HG03469 (cell line): ENCODE data around the gene INIP.
A peak's percentile ranks its signal among the peaks of the same experiment; 100 is the strongest.
"Not testable (repeated sequence)": the region's sequence is repeated elsewhere in the genome, so short reads cannot be mapped to it uniquely, and the experiment has no call there.

ENCODE experiments used
- ATAC-seq: cut with Tn5 transposase; IDR thresholded peaks from one replicate; pipeline ENCODE4 v1.9.1; 2021; ENCODE audit warnings: mild to moderate bottlenecking, moderate library complexity, moderate number of reproducible peaks; ENCODE audit not compliant: unreplicated experiment

The INIP gene

DNA sequence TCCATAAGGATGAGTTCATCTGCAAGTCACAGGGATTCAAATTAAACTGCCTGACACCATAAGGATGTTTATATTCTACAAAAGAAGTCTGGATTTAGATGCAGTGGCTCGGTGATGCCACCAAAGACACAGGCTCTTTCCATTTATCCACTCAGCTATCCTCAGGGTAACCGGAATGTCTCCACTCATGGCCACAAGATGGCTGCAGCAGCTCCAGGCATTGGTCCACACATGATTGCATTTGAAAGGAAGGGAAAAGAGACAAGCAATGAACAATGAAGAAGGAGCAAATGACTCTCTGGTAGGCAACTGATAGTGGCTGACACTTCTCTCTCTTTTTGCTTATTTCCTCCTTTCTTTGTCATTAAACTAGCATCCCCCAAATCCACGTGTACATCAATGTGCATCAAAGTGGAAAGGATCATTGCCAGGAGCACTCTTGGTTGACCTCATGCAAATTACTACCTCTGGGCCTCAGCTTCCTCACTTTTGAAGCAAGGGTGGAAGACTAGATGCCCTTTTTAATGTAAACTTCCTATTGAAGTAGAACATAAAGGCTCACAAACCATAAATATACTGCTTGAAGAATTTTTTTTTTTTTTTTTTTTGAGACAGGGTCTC lies 25.4 kb upstream of the INIP start:
- ATAC-seq = no peak

DNA sequence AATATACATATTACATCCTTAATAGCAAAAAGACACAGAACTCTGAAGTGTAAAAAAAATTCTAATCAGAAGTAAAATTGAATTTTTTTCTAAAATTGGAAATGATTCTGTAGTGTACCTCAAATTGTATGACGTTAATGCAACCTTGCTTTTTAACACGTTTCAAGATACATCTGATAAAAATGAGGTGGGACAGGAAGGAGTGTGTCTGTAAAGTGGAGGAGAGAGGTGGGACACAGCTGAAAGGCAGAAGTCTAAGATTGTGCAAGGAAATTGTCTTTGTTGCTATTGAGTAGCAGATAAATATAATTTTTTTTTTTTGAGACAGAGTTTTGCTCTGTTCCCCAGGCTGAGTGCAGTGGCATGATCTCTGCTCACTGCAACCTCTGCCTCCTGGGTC lies 17.0 kb upstream of the INIP start:
- ATAC-seq = no peak

DNA sequence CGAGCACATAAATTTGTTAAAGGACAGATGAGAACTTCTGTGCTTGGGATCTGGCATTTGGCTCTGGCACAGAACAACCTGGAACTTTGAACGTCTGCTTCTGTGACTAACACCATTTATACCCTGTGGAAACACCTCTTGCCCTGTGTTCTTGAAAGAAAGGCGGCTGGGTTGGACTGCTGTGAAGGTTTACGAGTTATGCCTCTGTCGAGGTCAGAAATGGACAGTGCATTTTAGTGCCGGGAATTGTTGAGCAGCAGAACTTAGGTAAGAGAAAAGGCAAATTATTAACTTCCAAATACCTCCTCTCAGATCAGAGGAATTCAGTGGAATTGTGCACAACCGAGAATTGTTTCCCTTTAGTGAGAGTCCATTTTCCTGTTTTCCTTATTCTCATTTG lies 14.1 kb upstream of the INIP start:
- no peak for ATAC-seq

DNA sequence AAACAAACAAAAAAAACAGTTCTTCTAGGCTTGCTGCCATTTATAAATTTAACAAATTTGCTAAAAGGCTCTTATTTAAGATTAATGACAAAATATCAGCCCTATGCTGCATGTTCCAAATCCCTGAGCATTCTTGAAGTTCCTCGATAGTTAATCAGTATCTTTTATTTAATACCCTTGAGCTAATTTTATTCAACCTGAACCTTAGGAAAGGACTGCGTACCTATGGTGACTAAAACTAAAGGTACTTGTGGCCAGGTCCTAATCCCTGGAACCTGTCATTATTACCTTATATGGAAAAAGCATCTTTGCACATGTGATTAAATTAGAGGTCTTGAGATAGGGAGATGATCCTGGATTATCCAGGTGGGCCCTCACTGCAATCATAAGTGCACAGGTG lies 10.5 kb upstream of the INIP start:
- ATAC-seq = no peak

DNA sequence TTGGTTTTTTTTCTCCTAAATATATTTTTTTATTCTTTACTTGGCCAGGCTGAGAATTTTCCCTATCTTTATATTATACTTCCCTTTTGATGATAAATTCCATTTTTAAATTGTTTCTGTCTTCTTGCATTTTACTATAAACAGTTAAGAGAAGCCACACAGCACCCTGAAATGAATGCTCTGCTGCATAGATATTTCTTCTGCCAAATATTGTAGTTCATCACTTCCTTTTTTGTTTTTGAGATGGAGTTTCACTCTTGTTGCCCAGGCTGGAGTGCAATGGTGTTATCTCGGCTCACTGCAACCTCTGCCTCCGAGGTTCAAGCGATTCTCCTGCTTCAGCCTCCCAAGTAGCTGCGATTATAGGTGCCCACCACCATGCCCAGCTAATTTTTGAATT lies 8.5 kb upstream of the INIP start:
- ATAC-seq = no peak

DNA sequence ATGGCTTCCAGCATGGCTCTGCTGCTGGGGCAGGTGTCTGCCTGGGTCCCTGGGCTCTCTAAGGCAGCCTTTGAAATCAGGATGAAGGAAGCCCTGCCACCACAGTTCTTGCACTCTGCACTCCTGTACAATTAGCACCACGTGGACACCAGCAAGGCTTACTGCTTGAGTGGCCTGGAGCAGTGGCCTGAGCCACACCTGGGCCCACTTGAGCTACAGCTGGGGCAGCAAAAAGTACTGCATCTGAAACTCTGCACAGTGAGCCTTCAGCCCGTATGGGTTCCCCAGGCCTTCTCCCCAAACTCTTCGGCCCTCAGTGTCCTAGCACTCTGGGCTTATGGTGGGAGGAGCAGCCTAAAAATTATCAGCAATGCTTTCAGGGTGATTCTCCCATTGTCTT lies 8.0 kb upstream of the INIP start:
- ATAC-seq = no peak

DNA sequence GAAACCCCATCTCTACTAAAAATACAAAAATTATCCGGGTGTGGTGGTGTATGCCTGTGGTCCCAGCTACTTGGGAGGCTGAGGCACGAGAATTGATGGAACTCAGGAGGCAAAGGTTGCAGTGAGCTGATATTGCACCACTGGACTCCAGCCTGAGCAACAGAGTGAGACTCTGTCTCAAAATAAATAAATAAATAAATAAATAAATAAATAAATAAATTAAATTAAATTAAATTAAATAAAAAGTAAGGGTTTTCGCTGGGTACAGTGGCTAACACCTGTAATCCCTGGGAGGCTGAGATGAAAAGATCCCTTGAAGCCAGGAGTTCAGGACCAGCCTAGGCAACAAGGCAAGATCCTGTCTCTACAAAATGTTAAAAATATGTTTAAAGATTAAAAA lies 4.8 kb upstream of the INIP start:
- ATAC-seq = not testable (repeated sequence)

DNA sequence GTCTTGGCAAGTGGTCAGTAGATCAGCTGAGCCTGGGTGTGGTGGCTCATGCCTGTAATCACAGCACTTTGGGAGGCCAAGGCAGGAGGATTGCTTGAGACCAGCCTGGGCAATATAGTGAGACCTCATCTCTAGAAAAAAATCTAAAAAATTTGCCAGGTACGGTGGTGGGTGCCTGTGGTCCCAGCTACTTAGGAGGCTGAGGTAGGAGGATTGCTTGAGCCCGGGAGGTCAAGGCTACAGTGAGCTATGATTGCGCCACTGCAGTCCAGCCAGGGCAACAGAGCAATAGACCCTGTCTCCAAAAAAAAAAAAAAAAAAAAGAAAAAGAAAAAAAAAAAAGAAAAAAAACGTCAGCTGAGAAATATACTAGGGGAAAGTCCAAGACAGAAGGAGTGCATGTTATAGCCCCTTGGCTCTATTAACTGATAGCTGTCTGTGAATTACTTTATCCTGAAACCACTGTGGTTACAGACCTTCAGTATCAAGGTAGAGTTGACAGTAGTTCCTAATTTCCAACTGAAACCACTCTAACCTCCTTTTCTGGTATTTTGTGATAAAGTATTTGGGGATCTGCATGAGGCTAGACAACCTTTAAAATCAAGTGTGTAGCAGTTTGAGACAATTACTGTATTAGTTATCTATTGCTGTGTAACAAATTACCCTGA lies 2.3 kb upstream of the INIP start:
- ATAC-seq = no peak

DNA sequence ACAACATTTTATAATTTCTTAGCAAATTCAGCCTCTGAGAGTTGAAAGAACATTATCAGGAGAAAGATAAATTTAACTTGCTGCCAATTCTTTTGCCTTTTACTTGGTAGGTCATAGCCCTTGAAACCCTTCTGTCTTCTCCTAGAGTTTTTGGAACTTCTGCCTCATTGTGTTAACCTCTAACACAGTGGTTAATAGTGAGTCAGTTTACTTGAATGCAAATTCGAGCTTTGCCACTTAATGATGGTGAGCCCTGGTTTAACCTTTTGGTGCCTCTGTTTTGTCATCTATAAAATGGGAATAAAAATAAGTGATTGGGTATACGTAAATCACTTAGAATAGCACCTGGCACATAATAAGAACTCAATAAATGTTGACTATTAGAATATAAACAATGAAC lies 1.8 kb upstream of the INIP start:
- ATAC-seq = no peak

DNA sequence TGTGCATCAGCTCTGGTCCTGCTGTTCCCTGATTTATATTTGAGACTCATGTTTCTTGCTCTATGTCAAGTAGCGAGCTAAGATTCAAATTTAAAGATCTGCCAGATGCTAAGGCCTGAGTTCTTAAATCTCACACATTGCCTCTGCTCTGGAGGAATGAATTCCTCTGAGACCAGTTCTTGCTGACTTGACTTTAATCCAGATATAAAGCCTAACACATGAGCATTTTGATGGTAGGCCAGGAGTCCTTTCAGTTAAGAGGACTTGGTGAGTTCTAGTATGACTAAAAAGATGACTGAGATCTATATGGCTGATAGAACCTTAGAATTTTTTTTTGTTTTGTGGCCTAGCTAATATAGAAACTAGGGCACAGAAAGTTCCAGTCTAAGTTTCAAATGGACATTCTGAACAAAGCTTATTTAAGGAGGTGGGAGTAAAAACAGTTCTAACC lies 1.3 kb upstream of the INIP start:
- ATAC-seq = peak; percentile 27

DNA sequence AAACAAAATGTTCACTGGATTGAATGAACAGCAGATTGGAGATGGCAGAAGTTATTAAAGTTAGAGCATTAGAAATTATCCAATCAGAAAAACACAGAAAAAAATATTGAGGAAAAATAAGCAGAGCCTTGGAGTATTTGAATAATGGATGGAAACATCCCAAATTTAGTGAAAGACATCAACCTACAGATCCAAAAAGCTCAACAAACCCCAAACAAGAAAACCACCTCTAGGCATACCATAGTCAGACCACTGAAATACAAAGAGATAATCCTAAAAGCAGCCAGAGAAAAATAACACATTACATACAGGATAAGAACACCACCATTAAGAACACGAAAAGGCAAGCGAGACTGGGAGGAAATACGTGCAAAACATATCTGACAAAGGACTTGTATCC lies 5.2 kb downstream of the INIP start:
- no peak for ATAC-seq

DNA sequence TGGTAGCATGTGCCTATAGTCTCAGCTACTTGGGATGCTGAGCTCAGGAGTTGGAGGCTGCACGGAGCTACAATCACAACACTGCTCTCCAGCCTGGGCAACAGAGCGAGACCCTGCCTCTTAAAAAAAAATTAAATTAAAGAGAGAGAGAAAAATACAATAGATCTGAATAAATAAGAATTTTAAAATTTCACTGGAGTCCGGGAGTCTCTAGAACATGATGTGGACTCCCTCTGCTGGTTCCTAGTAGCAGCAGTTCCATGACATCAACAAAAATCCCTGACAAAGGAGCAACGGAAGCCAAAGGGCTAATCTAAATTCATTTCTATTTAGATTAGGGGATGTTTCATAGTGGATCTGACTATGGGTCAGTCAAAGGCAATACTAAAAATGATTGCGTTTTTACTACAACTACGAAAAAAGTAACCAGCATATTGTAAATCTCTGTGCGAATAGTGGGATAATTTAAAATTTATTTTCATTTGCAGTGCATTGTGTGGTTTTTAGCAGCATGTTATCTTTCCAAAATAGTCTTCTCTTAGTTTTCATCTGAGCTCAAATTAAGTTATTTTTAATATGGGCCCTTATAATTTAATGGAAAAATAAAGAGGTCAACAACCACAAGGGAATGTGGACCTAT lies 6.7 kb downstream of the INIP start:
- no peak for ATAC-seq

DNA sequence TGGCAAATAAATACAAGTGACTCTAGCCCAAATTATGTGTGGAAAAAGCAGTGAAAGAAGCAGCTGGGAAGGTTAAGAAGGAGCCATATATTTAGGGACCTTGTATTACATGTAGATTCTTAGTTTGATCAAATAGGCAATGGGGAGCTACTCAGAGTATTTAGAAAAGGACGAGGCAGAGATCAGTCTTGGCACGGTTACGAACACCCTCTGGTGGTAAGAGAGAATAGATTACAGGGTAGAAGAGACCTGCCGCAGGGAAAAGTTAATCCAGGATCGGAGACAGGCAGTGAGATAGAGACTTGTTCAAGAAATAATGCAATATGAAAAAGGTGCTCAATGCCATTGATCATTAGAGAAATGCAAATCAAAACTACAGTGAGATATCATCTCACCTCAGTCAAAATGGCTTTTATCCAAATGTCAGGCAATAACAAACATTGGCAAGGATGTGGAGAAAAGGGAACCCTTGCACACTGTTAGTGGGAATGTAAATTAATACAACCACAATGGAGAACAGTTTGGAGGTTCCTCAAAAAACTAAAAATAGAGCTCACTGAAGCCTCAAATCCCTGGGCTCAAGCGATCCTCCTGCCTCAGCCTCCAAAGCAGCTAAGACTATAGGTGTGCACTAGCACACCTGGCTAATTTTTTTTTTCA lies 12.0 kb downstream of the INIP start:
- ATAC-seq = no peak

DNA sequence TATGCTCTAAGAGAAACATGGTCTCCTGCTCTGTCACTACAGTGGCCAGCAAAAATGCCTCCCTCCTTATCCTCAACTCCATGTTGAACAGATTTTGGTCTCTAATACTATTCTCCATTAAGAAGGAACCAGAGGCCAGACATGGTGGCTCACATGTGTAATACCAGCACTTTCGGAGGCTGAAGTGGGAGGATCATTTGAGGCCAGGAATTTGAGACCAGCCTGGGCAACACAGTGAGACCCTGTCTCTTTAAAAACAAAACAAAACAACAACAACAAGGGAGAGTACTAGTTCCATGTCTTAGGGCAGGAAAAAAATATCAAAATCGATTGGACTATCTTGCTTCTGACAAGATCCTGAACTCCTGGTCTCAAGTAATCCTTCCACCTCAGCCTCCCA lies 14.6 kb downstream of the INIP start:
- ATAC-seq = no peak

DNA sequence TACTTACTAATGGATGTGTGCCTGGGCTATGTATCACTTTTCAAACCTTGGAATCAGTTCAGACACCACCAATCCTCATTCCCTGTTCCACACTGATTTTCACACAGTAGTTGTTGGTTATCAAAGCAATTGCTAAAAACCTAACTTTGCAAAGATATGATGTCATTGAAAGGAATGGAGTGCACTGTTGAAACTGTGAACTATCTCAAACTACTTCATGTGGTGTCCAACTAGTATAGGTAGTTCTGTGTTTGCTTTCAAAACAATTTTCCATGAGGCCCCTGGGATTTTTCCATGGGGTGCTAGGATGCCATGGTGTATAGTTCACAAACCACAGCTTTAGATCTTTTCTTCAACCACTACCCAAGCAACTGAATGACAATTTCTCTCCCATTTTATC lies 17.8 kb downstream of the INIP start:
- no peak for ATAC-seq

DNA sequence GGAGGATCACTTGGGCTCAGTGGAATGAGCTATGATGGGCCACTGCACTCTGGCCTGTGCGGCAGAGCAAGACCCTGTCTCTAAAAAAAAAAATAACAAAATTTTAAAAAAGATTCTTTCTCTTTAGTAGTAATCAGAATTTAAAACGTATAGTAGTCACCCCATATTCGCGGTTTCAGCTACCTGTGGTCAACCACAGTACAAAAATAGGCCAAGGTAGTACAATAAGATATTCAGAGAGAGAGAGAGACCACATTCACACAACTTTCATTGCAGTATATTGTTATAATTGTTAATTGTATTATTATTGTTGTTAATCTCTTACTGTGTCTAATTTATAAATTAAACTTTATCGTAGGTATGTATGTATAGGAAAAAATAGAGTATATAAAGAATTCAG lies 18.7 kb downstream of the INIP start:
- ATAC-seq = peak; percentile 75

DNA sequence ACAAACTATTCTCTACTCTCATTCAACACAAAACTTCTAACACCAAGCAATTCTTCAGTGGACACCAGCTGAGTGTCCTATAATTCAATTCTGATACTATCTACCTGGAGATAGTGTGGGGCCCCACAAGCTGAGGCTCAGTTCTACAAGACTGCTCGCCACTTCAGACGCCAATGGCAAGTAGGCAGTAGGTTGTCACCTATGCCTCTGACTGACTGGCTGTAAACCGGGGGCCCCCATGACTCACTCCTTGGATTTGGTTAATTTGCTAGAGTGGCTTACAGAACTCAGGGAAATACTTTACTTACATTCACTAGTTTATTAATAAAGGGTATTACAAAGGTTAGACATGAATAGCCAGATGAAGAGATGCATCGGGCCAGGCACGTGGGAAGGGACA lies 21.5 kb downstream of the INIP start:
- no peak for ATAC-seq

DNA sequence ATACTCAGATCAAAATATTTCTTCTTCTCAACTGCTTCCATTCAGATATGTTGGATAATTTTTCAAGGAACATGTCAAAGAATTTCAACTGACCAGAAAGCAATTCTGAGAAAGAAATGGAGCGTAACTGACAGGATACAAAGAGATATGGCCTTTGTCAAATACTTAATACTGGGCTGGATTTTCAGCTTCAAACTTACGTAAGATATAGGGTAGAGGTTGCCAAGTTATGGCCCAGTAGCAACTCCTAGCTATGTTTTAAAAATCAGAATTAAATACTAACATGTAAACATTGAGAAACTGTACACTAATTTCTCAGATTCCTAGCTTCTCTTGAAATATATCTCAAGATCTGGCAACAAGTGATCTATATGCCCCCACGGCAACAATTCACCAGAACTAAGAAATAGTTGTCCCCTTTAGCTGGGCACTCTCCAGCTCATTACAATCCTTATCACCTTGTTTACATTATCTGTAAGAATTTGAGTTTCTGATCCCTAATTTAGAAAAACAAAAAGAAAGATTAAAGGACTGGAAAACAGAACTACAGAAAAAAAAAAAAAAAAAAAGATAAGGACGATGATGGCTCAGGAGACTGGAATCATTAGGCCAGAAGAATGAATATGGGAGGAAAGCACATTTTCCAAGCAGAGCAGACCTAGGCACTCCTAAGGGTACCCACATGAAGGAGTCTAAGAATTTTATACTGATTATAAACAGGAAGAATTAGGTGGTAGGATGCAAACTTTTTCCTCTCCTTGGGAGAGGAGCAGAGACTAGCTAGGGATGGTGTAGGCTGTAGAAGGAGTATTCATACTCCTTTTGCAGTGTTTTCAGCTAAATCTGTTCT lies 23.0 kb downstream of the INIP start:
- no peak for ATAC-seq

DNA sequence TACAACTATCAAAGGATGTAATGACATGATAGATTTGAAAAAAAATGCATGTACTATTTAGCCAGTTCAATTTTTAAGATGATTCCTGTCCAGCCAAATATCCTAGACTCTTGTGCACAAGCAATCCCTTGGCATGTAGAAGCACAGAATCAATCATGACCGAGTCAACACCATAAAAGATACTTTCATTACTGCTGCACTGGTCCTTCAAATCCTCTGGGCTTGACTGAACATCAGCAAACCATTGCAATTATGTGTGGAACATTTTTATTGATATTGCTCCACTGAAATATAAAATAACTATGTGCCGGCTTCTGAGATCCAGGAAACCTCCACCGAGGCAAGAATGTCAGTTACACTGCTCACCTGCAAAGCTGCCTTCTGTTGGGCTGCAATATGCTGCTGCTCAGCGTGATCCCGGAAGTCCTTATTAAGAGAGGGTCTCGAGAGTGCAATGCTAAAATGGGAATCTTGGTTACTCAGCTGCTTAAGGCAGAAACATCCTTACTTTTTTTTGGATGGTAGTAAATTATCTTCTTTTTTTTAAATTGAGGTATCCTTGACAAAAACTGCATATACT lies 28.7 kb downstream of the INIP start:
- ATAC-seq = no peak

DNA sequence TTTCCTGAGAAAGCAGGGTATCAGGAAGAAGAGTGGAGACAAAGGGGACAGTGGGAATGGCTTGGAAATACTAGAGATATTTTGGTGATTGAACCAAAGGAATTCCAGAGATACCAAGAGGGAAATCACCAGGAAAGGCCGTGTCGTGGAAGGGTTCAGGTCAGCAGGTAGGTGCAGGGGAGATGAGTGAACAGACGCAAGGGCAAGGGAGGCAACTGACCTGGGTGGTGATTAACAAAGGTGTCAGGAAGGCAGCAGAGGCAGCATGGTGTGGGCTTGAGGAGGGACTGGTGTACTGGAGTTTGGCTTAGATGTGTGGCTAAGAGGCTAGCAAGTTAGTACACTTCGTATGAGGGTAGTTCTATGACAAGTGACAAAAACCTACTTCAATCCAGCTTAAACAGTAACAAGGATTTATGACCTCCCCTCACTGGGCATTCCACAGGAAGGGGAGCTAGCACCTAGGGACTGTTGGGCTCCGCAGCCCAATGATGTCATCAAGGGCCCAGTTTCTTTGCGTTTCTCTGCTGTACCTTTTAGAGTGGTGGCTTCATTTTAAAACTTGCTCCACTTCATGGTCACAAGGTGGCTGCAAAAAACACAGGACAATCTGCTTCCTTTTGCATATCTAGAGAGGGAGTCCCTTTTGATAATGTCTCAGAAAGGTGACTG lies 37.0 kb downstream of the INIP start:
- ATAC-seq = no peak
